Transverse colon (tissue), 4 donors: Measurements from ENCODE around the gene IDUA. TPM values are rescaled to one million over a fixed set of nuclear protein-coding genes. Genes with fewer than 3 reads are reported as not detected.
"Not testable (repeated sequence)": the region's sequence is repeated elsewhere in the genome, so short reads cannot be mapped to it uniquely, and the experiment has no call there.

Source experiments
- DNase-seq: peaks from one replicate; pipeline ENCODE4 v3.0.0-alpha.2; 2019
- H3K27ac ChIP-seq, 4 donors: fragments of 200-600 bp; sonication (generic); 2 replicates each; pipeline ENCODE4 v1.5.1; 2016 to 2018; ENCODE audit warnings: inconsistent platforms in 4 of 4
- H3K27me3 ChIP-seq: fragments of 200-600 bp; sonication (generic); 2 replicates; pipeline ENCODE4 v1.5.1; 2017; ENCODE audit warnings: inconsistent platforms
- H3K36me3 ChIP-seq, 4 donors: fragments of 200-600 bp; sonication (generic); 2 replicates each; pipeline ENCODE4 v1.5.1; 2017 to 2019; ENCODE audit warnings: inconsistent platforms in 4 of 4
- H3K4me1 ChIP-seq, 4 donors: fragments of 200-600 bp; sonication (generic); 2 replicates each; pipeline ENCODE4 v1.5.1; 2017 to 2020; ENCODE audit warnings: inconsistent platforms in 4 of 4
- H3K4me3 ChIP-seq, 4 donors: fragments of 200-600 bp; sonication (generic); 1 replicate in 1 of 4; 2 replicates in 3 of 4; pipeline versions ENCODE4 v1.5.1 to v1.6.1; 2017 to 2019; ENCODE audit warnings: inconsistent platforms in 4 of 4
- H3K9me3 ChIP-seq, 2 donors: fragments of 200-600 bp; sonication (generic); 2 replicates each; pipeline ENCODE4 v1.5.1; 2017 to 2019; ENCODE audit warnings: inconsistent platforms in 2 of 2
- EP300 ChIP-seq: sonication (generic); formaldehyde crosslinking; IDR thresholded peaks from one replicate; pipeline ENCODE4 v1.6.1; 2017; ENCODE audit warnings: antibody characterized with exemption, low read depth
- POLR2A ChIP-seq: fragments of 450-650 bp; IDR thresholded peaks from one replicate; pipeline ENCODE4 v1.6.1; 2016; ENCODE audit warnings: antibody characterized with exemption, mild to moderate bottlenecking, moderate library complexity
- POLR2AphosphoS5 ChIP-seq, 3 donors: sonication (generic); formaldehyde crosslinking; IDR thresholded peaks; one replicate each; pipeline ENCODE4 v1.6.1; 2016; ENCODE audit warnings: antibody characterized with exemption in 3 of 3
- WGBS, 2 donors: methylation state at CpG; one replicate each; pipeline ENCODE4 v1.1.5; 2018; ENCODE audit warnings: low coverage in 1 of 2; 5-methylcytosine and 5-hydroxymethylcytosine counted together
- in situ Hi-C, 4 donors: fragments of 200-750 bp; cut with MboI; loops; one replicate each; pipeline versions ENCODE4 v1.15.0 to v1.15.1; 2017; ENCODE audit warnings: low sequenced_read_pairs in 3 of 4, low pct_ligation_motif_present in 1 of 4, low pct_unique_long_range_greater_than_20kb in 1 of 4
- intact Hi-C: fragments of 100-400 bp; cut with DNase I; formaldehyde crosslinking; loops from one replicate; pipeline ENCODE4 v1.15.1; 2023; ENCODE audit warnings: low total_unique reads
- total RNA-seq, 4 donors: library from RNA; depleted of rRNA; stranded (reverse); fragments of >200 nt; gene quantifications; one replicate each; pipeline ENCODE4 v1.1.0, GENCODE V29; 2016
- TF ChIP-seq, protein P1 (sequence below), 5 experiments: fragments of 200-600 bp in 3 of 5; fragments of 450-650 bp in 2 of 5; sonication (generic) in 3 of 5; IDR thresholded peaks; 1 replicate in 2 of 5; 2 replicates in 3 of 5; pipeline ENCODE4 v1.5.1; 2016 to 2017; ENCODE audit warnings: antibody characterized with exemption in 5 of 5, inconsistent platforms in 3 of 5, mild to moderate bottlenecking in 2 of 5, moderate library complexity in 1 of 5

Gene IDUA
- total RNA-seq, 4 donors from 2014 or later: 25.9 to 78.6 (median 40.4) TPM

DNA sequence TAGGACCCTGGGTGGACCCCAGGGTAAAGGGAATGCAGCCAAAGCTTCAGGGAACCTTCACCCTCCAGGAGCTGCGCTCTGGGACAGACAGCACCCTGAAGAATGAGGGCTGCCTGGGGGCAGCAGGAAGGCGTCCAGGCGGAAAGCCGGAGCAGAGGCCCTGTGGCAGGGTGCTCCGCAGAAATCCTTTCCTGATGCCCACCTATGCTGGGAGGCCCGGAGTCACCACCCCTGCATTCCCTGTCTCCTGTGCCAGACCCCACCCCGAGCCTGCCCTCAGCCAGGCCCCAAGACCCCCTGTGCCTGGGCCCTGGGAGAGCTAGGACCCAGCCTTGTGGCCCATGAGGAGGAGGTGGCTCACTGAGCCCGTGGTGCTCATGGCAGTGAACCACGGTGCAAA lies 12.2 kb upstream of the IDUA start:
- no peak for DNase-seq
- intact Hi-C loops: no loop called here

DNA sequence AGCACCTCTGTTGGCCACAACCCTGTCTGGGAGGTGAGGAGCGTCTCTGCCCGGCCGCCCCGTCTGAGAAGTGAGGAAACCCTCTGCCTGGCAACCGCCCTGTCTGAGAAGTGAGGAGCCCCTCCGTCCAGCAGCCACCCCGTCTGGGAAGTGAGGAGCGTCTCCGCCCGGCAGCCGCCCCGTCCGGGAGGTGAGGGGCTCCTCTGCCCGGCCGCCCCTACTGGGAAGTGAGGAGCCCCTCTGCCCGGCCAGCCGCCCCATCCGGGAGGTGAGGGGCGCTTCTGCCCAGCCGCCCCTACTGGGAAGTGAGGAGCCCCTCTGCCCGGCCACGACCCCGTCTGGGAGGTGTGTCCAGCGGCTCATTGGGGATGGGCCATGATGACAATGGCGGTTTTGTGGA lies 10.8 kb upstream of the IDUA start:
- intact Hi-C loops, H3K27me3 ChIP-seq, H3K4me3 ChIP-seq, H3K9me3 ChIP-seq, in situ Hi-C loops, H3K27ac ChIP-seq, H3K36me3 ChIP-seq, DNase-seq: not testable (repeated sequence)
- WGBS, 2 donors: no CpG with 5 or more reads among the region's 25 CpGs
- H3K4me1 ChIP-seq: peaks cover 11 to 25% (median 24%) of the 10 kb centered on the region in 4 donors

More for the DNA sequence above, 12.2 kb upstream of the IDUA start:
- Histone ChIP-seq H3K36me3 (no peaks in the 10 kb centered on the region), H3K27me3 (no peaks in the 10 kb centered on the region), H3K27ac (no peak overlapping the region), H3K9me3 (no peaks in the 10 kb centered on the region), H3K4me3 (no peak overlapping the region), H3K4me1 (peaks cover 11 to 37% (median 34%) of the 10 kb centered on the region in 4 donors)
- in situ Hi-C loops: no loop called here
- WGBS, 2 donors: 88 to 99% methylated on average over 2 to 9 of the region's 9 CpGs
- no peak for TF ChIP-seq EP300
- TF ChIP-seq POLR2AphosphoS5 (IDR thresholded peaks at IDR 0.05): no peak
- TF ChIP-seq, protein P1, sequence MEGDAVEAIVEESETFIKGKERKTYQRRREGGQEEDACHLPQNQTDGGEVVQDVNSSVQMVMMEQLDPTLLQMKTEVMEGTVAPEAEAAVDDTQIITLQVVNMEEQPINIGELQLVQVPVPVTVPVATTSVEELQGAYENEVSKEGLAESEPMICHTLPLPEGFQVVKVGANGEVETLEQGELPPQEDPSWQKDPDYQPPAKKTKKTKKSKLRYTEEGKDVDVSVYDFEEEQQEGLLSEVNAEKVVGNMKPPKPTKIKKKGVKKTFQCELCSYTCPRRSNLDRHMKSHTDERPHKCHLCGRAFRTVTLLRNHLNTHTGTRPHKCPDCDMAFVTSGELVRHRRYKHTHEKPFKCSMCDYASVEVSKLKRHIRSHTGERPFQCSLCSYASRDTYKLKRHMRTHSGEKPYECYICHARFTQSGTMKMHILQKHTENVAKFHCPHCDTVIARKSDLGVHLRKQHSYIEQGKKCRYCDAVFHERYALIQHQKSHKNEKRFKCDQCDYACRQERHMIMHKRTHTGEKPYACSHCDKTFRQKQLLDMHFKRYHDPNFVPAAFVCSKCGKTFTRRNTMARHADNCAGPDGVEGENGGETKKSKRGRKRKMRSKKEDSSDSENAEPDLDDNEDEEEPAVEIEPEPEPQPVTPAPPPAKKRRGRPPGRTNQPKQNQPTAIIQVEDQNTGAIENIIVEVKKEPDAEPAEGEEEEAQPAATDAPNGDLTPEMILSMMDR (IDR thresholded peaks at IDR 0.05): no peak
- TF ChIP-seq POLR2A: no peak

DNA sequence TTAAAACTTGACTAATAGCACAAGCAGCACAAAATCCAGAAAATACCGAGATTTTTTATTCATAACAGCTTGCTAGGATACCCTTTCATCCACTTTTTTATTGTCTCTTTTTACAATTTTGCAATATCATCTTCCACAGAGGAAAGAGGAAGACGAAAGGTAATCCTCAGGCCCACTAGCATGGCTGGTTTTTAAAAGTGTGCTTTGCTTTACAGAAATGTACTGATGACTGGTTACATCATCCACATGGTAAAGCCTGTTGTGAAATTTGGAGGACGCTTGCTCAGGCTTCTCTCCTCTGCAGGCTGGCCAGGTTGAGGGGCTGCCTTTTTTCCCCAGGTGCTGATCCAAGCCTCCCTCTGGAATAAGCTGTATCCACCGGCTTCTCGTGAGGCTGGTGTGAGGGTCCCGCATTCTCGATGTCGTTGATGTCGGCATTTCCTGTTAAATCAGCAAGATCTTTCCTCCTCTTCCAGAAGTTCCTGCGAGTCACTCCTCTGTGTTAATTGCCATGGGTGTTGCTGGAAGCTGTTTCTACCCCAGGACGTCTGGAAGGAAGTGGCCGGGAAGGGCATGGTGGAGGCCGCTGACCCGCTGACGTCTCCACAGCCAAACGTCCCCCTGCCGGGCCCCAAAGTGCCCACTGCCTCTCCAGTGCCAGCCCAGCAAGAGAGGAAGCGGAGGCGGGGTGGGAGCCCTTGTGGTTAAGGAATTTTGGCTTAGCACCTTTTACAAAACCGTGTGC lies 7.7 kb upstream of the IDUA start:
- Histone ChIP-seq H3K4me1 (no peaks in the 10 kb centered on the region), H3K9me3 (no peaks in the 10 kb centered on the region), H3K4me3 (no peak overlapping the region), H3K27me3 (no peaks in the 10 kb centered on the region), H3K36me3 (no peaks in the 10 kb centered on the region), H3K27ac (no peak overlapping the region)
- TF ChIP-seq POLR2A: no peak
- no peak for TF ChIP-seq POLR2AphosphoS5 (IDR thresholded peaks at IDR 0.05)
- in situ Hi-C loops (no loop called here), intact Hi-C loops (no loop called here)
- no peak for DNase-seq
- WGBS, 2 donors: 71 to 77% methylated on average over 3 to 20 of the region's 20 CpGs

DNA sequence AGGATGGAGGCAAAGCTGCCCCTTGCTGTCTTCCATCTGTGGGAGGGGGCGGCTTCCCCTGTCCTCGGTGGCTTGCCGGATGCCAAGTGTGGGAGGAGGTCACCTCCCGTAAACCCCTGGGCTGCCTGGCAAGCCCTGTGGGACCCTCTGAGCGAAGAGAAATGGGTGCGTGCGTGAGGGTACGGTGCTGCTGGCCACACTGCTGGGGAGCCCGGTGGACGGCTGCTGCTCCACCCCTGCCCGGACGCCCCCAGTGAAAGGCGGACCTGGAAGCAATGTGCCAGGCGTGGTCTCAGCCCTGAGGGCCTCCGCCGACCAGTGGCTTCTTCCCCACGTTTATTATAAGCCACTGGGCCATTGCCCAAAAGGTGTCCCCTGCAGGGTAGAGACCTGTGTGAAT lies 4.6 kb upstream of the IDUA start:
- DNase-seq: no peak
- Histone ChIP-seq H3K27me3 (no peaks in the 10 kb centered on the region), H3K36me3 (no peaks in the 10 kb centered on the region), H3K27ac (no peak overlapping the region), H3K4me1 (peaks cover 15 to 25% (median 20%) of the 10 kb centered on the region in 4 donors), H3K4me3 (no peak overlapping the region), H3K9me3 (no peaks in the 10 kb centered on the region)
- TF ChIP-seq POLR2AphosphoS5 (IDR thresholded peaks at IDR 0.05): no peak
- no peak for TF ChIP-seq POLR2A
- no peak for TF ChIP-seq EP300
- TF ChIP-seq, protein P1 (IDR thresholded peaks at IDR 0.05): no peak
- in situ Hi-C loops (no loop called here), intact Hi-C loops (no loop called here)
- 90% methylated on average over 17 of the region's 17 CpGs; no CpG with 5 or more reads in 1 of the 2 donors for WGBS, 2 donors

DNA sequence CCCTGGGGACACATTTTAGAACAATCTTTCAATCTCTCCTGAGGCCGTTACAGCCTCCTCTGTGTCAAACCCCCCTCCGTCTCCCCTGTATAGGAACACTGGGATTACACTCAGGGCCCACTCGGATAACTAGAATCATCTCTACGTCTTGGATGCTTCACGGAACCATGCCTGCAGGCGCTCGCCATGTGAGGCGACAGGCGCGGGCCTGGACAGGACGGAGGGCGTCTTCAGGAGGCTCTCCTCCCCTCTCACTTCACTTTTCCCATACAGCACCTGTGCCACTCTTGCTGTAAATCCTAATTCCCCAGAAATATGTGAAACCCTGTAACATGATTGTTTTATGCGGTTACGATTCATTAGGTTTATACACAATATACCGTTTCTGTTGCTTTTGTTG lies 4.0 kb upstream of the IDUA start:
- WGBS, 2 donors: 95 to 100% methylated on average over 3 to 15 of the region's 15 CpGs
- no peaks in the 10 kb centered on the region for H3K27me3 ChIP-seq
- TF ChIP-seq, protein P1 (IDR thresholded peaks at IDR 0.05): no peak
- TF ChIP-seq POLR2A (no peak), POLR2AphosphoS5 (IDR thresholded peaks at IDR 0.05) (no peak), EP300 (no peak)
- intact Hi-C loops (no loop called here), in situ Hi-C loops (no loop called here)
- DNase-seq: no peak
- peaks cover 19 to 30% (median 25%) of the 10 kb centered on the region in 4 donors for H3K4me1 ChIP-seq
- no peak overlapping the region for H3K27ac ChIP-seq
- no peaks in the 10 kb centered on the region for H3K36me3 ChIP-seq
- H3K9me3 ChIP-seq: no peaks in the 10 kb centered on the region
- H3K4me3 ChIP-seq: no peak overlapping the region
